Measurements from ENCODE around the gene BAHD1.

BAHD1 gene

GRCh38 chr15:40421246-40422157 lies 19.3 kb upstream of the BAHD1 start:
- DNase-seq (ENCODE audit: low read depth): peak; percentile 72
- TF ChIP-seq CTCF (IDR thresholded peaks at IDR 0.05; ENCODE audit: low read length, missing control alignments): peak; percentile 93
- H3K4me3 ChIP-seq (replicated peaks; ENCODE audit: low read depth, low read length): no peak overlapping the region

GRCh38 chr15:40424483-40425115 lies 16.2 kb upstream of the BAHD1 start:
- TF ChIP-seq CTCF (IDR thresholded peaks at IDR 0.05; ENCODE audit: low read length, missing control alignments): no peak
- DNase-seq (ENCODE audit: low read depth): no peak
- no peak overlapping the region for H3K4me3 ChIP-seq (replicated peaks; ENCODE audit: low read depth, low read length)

GRCh38 chr15:40425681-40426080 lies 15.1 kb upstream of the BAHD1 start:
- no peak for TF ChIP-seq CTCF (IDR thresholded peaks at IDR 0.05; ENCODE audit: low read length, missing control alignments)
- no peak overlapping the region for H3K4me3 ChIP-seq (replicated peaks; ENCODE audit: low read depth, low read length)
- no peak for DNase-seq (ENCODE audit: low read depth)

GRCh38 chr15:40427188-40427587 lies 13.6 kb upstream of the BAHD1 start:
- no peak overlapping the region for H3K4me3 ChIP-seq (replicated peaks; ENCODE audit: low read depth, low read length)
- no peak for TF ChIP-seq CTCF (IDR thresholded peaks at IDR 0.05; ENCODE audit: low read length, missing control alignments)
- DNase-seq (ENCODE audit: low read depth): no peak

- no peak overlapping the region for H3K4me3 ChIP-seq (replicated peaks; ENCODE audit: low read depth, low read length)
- no peak for TF ChIP-seq CTCF (IDR thresholded peaks at IDR 0.05; ENCODE audit: low read length, missing control alignments)
Observed at GRCh38 chr15:40428185-40428584, 12.6 kb upstream of the BAHD1 start.

GRCh38 chr15:40429068-40429710 lies 11.6 kb upstream of the BAHD1 start:
- no peak for DNase-seq (ENCODE audit: low read depth)
- no peak for TF ChIP-seq CTCF (IDR thresholded peaks at IDR 0.05; ENCODE audit: low read length, missing control alignments)
- no peak overlapping the region for H3K4me3 ChIP-seq (replicated peaks; ENCODE audit: low read depth, low read length)

More at GRCh38 chr15:40428185-40428584, 12.6 kb upstream of the BAHD1 start:
- no peak for DNase-seq (ENCODE audit: low read depth)
